DND-41 (cell line): ENCODE results near the gene AKR7A2.

Experiments used
- ATAC-seq: fragments of 200-7000 bp; cut with Tn5 transposase; 3 replicates; pipeline ENCODE4 v1.9.1; 2021; ENCODE audit warnings: low read depth; ENCODE audit not compliant: insufficient read depth
- DNase-seq: peaks from one replicate; pipeline ENCODE4 v3.0.0-alpha.2; 2020
- H2AFZ ChIP-seq: 2 replicates; pipeline ENCODE4 v1.6.0; 2012; ENCODE audit warnings: low read depth, low read length
- H3K27ac ChIP-seq: 2 replicates; pipeline ENCODE4 v1.5.1; 2012; ENCODE audit warnings: low read length, inconsistent platforms
- H3K27me3 ChIP-seq: fragments of 200-600 bp; sonication (generic); 2 replicates; pipeline ENCODE4 v1.6.0; 2012; ENCODE audit warnings: low read length, mild to moderate bottlenecking, inconsistent platforms; ENCODE audit not compliant: insufficient read depth, poor library complexity
- H3K36me3 ChIP-seq: 2 replicates; pipeline ENCODE4 v1.5.1; 2012; ENCODE audit warnings: low read length, inconsistent platforms; ENCODE audit not compliant: insufficient read depth
- H3K4me1 ChIP-seq: 2 replicates; pipeline ENCODE4 v1.5.1; 2012; ENCODE audit warnings: mild to moderate bottlenecking, low read length; ENCODE audit not compliant: insufficient read depth
- H3K4me2 ChIP-seq: 2 replicates; pipeline ENCODE4 v1.6.0; 2012; ENCODE audit warnings: mild to moderate bottlenecking, moderate library complexity, low read length, inconsistent platforms; ENCODE audit not compliant: insufficient read depth
- H3K4me3 ChIP-seq, 2 experiments: fragments of 200-600 bp in 1 of 2; shearing (Covaris generic) in 1 of 2; 2 replicates each; pipeline ENCODE4 v1.5.1; 2012 to 2016; ENCODE audit warnings: inconsistent platforms in 2 of 2, low read length in 2 of 2, mild to moderate bottlenecking in 2 of 2, low read depth in 1 of 2, moderate library complexity in 1 of 2
- H3K79me2 ChIP-seq: 2 replicates; pipeline ENCODE4 v1.6.0; 2012; ENCODE audit warnings: low read length, inconsistent platforms; ENCODE audit not compliant: insufficient read depth
- H3K9ac ChIP-seq: 2 replicates; pipeline ENCODE4 v1.6.0; 2012; ENCODE audit warnings: low read depth, mild to moderate bottlenecking, inconsistent platforms, low read length, moderate library complexity
- H3K9me3 ChIP-seq: 2 replicates; pipeline ENCODE4 v1.5.1; 2012; ENCODE audit warnings: low read length, moderate library complexity, mild to moderate bottlenecking, inconsistent platforms; ENCODE audit not compliant: insufficient read depth, severe bottlenecking
- H4K20me1 ChIP-seq: 2 replicates; pipeline ENCODE4 v1.6.0; 2012; ENCODE audit warnings: low read length; ENCODE audit not compliant: insufficient read depth
- CTCF ChIP-seq: IDR thresholded peaks from 2 replicates; pipeline ENCODE4 v1.5.1; 2012; ENCODE audit warnings: borderline replicate concordance, low read length, moderate library complexity, mild to moderate bottlenecking; ENCODE audit not compliant: poor library complexity, severe bottlenecking; ENCODE audit errors: extremely low read depth
- EZH2 ChIP-seq: IDR thresholded peaks from 3 replicates; pipeline ENCODE4 v1.6.1; 2012; ENCODE audit warnings: borderline replicate concordance, low read depth, mild to moderate bottlenecking, moderate library complexity, low read length, inconsistent platforms; ENCODE audit not compliant: severe bottlenecking

The AKR7A2 gene

DNA sequence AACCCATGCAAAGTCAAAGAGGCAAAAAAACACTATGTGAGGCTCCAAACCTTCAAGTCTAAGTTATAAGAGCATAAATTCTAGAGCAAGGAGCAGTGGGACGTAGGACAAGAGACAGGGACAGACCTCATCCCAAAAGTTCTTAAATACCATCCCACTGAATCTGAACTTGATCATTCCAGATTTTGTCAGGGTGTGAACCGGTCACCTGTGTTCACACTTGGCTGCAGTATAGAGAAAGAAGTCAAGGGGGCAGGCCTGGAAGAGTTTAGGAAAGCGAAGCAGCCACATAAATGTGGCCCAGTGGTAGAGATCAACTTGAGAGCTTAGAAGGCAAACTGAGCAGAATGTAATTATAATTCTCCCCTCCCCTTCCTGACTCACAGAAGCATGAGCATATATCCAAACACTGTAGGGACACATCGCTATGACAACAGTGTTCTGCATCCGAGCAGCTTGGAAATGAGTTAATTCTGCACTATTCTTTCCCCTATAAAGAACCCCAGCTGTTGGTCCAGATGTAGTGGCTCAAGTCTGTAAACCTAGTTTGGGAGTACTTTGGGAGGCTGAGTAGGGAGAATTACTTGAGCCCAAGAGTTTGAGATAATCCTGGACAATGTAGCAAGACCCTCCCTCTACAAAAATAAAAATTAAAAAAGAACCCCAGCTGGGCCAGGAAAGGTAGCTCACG is 2.7 kb downstream of the AKR7A2 start:
- no peak overlapping the region for H3K9ac ChIP-seq
- no peak overlapping the region for H2AFZ ChIP-seq
- no peak overlapping the region for H3K27ac ChIP-seq
- no peaks in the 10 kb centered on the region for H3K9me3 ChIP-seq
- no peaks in the 10 kb centered on the region for H3K27me3 ChIP-seq
- ATAC-seq (no peak), DNase-seq (no peak)
- TF ChIP-seq EZH2 (no peak), CTCF (no peak)
- H3K4me1 ChIP-seq, result peaks cover 26% of the 10 kb centered on the region
- H3K4me2 ChIP-seq, result no peak overlapping the region
- peaks cover 4% of the 10 kb centered on the region; the same call in 1 of the 2 replicates for H4K20me1 ChIP-seq
- no peak overlapping the region for H3K4me3 ChIP-seq
- peaks cover 16% of the 10 kb centered on the region for H3K79me2 ChIP-seq
- H3K36me3 ChIP-seq, result peaks cover 49% of the 10 kb centered on the region

GRCh38 chr1:19308509-19308907 is 3.4 kb downstream of the AKR7A2 start:
- no peak overlapping the region for H3K9ac ChIP-seq
- no peak overlapping the region for H3K4me2 ChIP-seq
- H3K79me2 ChIP-seq, result peaks cover 16% of the 10 kb centered on the region
- ATAC-seq (no peak), DNase-seq (no peak)
- peaks cover 26% of the 10 kb centered on the region for H3K4me1 ChIP-seq
- no peaks in the 10 kb centered on the region for H3K9me3 ChIP-seq
- no peak overlapping the region for H3K27ac ChIP-seq
- no peak overlapping the region for H3K4me3 ChIP-seq
- H4K20me1 ChIP-seq, result peaks cover 4% of the 10 kb centered on the region; the same call in 1 of the 2 replicates
- H3K27me3 ChIP-seq, result no peaks in the 10 kb centered on the region
- TF ChIP-seq EZH2 (no peak), CTCF (no peak)
- peaks cover 56% of the 10 kb centered on the region for H3K36me3 ChIP-seq
- H2AFZ ChIP-seq, result no peak overlapping the region

GRCh38 chr1:19307794-19308508 is 4.0 kb downstream of the AKR7A2 start:
- Histone ChIP-seq H3K79me2 (peaks cover 16% of the 10 kb centered on the region), H3K4me3 (no peak overlapping the region), H2AFZ (no peak overlapping the region), H3K9ac (no peak overlapping the region), H4K20me1 (peaks cover 4% of the 10 kb centered on the region; the same call in 1 of the 2 replicates), H3K27me3 (no peaks in the 10 kb centered on the region), H3K4me2 (no peak overlapping the region), H3K4me1 (peaks cover 22% of the 10 kb centered on the region), H3K27ac (no peak overlapping the region), H3K9me3 (no peaks in the 10 kb centered on the region), H3K36me3 (peaks cover 61% of the 10 kb centered on the region)
- no peak for DNase-seq
- no peak for ATAC-seq
- no peak for TF ChIP-seq CTCF
- TF ChIP-seq EZH2, result no peak
